Amniotic epithelial cell (primary cell): Measurements from ENCODE around the gene KIAA1217.

Experiments
- DNase-seq: peaks from one replicate; pipeline ENCODE4 v3.0.0-alpha.2; 2010; ENCODE audit warnings: low read depth

The KIAA1217 gene

DNA sequence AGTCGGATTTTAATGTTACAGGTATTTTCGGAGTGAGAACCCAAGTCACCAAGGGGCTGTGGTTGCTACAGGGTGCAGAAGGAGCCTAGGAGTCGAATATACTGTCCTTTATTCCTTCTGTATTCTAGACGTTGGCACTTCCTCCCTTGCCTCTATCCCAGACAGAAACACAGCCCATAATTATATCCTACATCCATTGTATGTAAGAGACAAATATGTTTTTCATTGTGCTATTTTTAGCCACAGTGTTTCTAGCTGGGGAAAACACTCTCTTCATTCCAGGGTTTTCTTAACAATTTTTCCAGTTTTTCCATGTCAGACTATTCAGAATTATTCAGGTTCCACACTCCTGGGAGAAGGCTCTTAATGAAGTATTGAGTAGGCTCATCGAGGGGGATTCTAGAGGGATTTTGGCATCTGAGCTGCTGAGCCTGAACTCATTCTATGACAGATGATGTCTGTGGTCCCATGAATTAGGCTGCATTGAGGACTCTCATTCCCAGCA lies 32.6 kb downstream of the KIAA1217 start:
- no peak for DNase-seq

DNA sequence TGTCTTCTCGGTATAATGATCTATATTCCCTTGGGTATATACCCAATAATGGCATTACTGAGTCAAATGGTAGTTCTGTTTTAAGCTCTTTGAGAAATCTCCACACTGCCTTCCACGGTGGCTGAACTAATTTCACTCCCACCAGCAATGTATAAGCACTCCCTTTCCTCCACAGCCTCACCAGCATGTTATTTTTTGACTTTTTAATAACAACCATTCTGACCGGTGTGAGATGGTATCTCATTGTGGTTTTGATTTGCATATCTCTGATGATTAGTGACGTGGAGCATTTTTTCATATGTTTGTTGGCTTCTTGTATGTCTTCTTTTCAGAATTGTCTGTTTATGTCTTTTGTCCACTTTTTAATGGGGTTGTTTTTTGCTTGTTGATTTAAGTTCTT lies 33.6 kb downstream of the KIAA1217 start:
- DNase-seq, result peak; percentile 66

DNA sequence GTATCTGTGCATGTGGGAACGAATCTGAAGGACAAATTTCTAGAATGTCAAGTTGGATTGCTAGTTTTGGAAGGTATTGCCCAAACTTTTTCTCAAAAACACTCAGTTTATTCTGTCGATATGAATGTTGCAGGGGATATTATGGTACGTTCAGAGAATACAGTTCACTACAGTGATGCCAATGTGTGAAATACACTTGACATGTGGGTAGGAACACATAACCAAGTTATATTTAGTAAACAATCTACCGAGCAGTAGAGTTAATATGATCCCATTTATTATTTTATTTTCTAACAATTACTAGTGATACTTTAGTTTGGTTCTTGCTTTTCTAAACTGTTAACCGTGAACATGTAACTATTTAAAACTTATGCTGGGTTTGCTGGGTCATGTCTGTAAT lies 37.4 kb downstream of the KIAA1217 start:
- no peak for DNase-seq

DNA sequence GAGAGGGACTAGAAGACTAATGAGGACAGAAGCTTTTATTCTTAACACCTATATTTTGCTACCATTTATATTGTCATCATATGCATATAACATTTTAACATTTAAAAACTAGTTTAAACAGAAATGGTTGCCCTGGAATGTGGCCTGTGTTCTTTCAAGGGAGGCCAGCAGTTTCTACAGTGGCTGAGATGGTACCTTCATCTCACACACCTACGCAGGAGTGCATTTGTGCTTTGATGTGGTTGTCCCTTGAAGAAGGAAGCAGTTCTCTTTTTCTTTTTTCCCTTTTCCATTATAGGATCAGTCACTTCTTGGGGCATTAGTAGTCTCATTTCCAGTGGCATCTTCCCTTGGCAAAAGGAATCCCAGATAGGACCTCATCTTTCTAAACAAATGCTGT lies 38.9 kb downstream of the KIAA1217 start:
- no peak for DNase-seq

DNA sequence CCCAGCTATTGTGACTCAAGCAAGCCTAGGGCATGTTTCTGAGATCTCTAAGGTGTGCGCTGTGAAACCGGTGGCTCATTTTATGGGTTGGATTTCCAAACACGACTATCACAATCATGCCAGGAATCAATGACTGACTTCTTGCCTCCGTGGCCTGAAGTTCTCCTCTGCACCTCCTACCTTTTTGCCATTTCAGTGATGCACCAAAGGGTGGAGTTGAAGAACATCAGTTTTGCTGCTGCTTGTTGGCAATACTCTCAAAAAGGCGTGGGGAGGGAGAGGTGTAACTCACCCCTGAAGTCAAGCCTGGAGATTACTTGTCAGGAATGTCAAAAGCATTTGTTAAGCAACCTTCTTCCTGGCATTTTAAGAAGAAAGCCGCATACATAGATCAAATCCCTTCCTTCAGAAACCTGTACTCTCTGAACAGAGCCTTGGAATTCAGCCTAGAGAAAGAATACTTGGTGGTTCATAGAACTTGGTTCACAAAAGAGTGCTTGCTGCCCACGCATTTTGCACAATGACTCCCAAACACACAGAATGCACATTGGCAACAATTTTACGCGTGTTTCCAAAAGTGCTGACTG lies 41.0 kb downstream of the KIAA1217 start:
- DNase-seq, result peak; percentile 100

DNA sequence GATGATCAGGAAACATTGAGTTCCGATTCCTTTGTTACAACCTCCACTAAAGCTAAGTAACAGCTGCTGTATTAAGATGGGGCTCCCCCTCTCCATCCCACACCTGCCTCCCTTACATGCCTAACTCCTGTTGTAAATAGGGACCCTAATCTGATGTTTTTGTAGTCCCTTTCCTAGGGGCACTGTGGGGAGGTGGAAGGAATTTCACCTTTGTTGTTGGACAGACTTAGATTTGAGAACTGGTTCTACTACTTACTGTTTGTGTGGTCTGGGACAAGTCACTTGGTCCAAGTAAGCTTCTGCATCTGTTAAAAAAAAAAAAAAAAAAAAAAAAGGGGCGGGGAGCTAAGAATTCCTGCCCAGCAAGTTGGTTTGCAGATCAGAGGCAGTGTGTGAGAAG lies 42.6 kb downstream of the KIAA1217 start:
- DNase-seq, result no peak

DNA sequence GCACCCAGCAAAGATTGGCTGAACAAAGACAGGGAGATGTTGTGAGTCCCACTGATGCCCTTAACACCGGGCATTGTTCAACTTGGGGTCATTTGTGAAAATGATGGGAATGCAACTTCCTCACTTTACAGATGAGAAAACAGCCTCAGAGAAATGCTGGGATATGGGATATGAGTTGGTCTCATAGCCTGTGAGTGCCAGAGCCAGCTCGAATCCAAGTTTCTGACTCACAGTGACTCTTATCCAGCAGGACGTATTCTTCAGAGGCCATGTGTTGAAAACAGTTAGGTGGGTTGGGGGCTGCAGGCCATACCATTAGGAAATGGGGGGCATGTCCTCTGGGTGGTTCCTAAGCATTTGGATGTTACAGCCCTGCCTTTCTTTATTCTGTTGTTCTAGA lies 45.2 kb downstream of the KIAA1217 start:
- DNase-seq, result peak; percentile 76

DNA sequence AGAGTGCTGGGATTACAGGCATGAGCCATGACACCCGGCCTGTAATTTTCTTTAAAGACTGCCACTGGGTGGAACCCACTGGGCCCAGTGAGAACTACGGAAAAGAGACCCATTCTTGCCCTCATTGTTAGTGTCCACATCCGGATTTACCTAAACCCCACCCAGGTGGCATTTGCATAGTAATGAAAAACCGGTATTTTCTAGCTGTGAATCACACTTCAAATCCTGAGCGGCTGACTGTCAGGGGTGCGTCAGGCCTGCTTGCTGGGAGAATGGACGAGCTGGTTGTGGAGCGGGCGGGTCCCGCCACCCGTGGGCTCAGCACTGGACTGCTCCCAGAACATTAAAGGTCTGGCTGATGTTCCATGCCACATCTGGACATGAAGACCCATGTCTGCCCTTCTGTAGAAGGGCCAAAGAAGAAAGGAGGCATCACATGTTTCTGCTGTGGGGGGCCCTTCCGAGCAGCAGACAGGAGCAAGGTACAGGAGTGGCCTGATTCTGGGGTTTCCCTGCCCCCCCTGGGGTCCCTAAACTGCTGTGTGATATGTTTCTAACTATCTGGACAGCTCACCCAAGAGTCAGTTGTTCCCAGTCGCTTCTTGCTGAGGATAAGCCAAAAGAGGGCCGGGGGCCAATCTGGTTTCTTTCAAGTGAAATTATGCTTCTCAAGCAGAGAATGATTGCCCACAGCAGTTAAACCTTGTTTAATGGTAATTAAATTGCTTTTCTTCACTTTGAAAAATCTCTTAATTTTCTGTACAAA lies 46.4 kb downstream of the KIAA1217 start:
- DNase-seq, result peak; percentile 65

DNA sequence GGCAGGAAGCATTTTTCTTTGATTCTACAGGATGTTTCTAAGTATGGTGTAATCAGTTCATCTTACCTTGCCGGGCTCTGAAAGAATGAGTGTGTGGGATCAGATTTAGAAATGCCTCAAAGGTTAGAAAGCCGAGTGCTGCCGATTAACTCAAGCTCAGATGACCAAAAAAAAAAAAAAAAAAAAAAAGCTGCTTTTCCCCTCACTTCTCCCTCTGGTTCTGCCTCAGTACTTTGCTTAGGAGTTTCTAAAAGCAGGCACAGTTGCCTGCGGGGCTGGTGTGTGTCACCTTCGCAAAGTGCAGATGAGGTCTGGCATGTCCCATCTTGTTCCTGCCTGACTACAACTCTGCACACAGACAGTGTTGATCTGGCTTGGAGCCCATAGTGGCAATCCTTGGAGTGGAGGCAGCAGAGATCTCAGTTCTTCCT lies 47.0 kb downstream of the KIAA1217 start:
- DNase-seq, result peak; percentile 72

DNA sequence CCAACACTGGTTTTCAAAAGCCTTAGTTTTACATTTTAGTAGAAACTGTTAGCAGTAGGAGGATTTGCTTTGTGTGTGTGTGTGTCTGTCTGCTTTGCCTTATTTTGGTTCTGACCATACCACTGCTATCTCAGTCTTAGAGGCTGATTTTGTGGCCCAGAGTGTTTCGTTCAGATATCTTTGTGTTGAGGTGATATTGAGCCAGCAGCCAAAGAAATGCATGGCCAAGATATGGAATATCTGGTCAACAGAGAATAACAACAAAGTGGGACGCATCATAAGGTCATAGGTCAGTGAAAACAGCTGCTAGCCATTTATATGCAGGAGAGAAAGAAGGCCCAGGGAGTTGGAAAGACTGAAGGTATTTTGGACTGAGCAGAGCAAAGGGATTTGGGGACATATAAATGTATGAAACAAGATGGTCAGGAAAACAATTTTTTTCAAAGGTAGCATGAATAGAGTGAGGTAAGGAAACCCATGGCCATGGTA lies 47.7 kb downstream of the KIAA1217 start:
- DNase-seq, result peak; percentile 36

DNA sequence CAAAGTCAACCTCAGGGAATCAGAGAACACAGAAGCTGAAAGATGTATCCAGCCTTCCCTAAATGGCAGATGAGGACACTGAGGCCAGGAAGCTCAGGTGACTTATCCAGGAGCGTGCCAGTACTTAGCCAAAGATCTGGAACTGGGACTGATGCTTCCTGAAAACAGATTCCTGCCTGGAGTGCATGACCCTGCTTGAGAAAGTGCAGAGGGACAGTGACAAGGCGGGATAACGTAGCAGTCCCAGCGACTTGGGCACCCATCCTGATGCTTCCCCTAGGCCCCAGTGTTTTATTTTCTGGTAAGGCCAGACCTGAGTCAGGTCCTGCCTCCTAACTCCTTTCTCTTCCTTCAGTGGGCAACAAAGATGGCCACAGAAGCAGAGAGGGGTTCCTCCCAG lies 48.6 kb downstream of the KIAA1217 start:
- DNase-seq, result no peak

DNA sequence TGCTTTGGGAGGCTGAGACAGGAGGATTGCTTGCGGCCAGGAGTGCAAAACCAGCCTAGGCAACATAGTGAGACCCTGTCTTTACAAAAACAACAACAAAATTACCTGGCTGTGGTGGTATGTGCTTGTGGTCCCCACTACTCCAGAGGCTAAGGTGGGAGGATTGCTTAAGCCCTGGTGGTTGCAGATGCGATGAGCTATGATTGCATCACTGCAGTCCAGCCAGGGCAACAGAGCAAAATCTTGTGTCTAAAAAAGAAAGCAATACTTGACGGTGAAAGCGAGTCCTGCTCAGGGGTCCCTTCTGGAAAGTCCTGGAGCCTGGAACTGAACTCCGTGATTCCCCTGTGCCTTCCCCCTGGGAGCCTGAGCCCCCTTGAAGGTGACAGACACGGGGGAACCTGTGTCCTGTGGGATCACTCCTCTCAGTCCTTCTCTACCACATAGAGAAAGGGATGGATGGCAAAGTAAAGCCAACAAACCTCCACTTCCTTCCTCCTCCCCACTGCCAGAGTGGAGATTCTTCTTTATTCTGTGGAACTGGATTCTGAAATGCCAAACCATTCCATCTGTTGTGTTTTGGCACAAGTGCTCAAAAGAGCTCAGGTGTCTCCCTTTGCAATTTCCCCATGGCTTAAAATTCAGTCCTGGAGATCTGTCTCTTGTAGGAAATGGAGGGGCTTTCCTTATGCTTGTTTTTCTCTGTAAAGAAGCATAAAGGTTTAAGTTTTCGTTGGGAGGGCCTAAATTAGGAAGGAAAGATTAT lies 50.6 kb downstream of the KIAA1217 start:
- peak; percentile 87 for DNase-seq

DNA sequence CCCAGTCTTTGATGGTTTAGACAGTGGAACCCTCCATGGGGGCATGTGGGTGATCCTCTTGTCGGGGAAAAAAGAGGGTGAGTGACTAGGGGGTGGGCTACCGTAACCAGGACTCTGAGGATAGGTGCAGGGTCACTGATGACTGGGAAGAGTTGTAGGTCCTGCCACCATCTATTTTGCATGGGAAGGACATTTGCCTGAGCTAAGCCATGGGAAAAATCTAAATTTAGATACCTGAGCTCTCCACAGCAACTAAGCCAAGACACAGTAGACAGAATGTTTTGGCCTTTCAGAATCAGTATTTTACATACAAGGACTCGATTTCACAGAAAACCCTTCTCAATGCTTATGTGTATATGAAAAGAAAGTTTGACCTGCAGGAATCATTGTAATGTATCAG lies 52.7 kb downstream of the KIAA1217 start:
- DNase-seq, result no peak

DNA sequence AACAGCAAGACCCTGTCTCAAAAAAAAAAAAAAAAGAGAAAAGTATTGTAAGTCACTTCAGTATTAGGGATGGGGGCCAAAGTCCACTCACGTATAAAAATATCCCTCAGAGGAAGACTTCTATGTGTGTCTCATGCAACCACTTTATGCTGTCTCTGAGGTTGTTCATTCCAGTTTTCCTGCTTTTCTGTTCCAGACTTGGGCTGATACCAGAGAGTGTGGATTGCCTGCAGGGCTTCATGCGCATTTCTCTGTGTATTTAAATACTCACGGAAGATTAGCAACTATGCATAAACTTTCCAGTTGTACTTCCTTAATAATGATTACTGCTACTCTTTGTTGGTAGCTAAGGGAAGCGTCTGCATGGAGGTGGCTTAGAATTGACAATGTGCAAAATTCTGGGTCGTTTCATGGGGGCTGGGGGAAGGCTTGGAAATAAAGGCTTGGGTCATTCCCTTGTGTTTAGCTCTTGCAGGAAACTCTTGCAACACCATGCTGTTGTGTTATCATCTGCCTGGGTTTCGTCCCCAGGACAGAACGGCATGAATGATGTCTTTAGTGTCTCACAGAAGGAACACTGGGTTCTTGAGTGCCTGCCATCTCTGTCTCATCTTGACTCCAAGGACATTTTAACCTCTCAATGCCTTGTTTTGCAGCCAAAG lies 54.1 kb downstream of the KIAA1217 start:
- peak; percentile 94 for DNase-seq

DNA sequence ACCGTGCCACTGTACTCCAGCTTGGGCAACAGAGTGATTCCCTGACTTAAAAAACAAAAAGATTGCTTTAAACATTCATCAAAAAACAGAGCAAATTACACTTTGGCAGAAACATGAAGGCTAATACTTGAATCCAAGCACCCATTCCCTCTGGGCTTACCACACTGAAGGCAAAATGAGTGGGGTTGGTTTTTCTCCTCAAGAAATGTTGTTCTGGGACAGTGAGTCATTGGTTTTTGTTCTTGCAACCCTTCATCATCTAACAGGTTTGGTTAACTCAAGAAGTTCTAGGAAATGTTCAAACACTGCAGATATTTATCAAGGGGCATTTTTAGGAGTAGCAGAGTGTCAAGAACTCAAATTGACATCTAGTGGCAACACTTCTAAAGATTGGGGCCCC lies 60.5 kb downstream of the KIAA1217 start:
- peak; percentile 73 for DNase-seq

DNA sequence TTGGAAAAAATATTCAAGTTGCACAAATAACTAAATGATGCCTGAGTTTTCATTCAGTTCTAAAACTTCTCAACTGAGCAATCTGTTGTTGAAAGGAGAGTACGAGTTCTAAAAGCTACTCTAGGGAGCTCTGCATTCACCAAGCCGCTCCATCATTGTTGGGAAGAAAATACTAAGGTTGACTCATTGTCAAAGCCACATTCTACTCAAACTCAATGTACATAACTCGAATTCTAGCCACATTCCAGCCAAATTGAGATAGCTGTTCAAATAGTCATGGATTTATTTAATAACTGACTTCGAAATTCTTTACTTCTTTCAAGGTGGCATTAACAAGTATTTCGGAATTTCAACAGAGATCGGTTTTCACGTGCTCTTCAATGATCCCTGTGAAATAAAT lies 63.4 kb downstream of the KIAA1217 start:
- DNase-seq, result peak; percentile 80

DNA sequence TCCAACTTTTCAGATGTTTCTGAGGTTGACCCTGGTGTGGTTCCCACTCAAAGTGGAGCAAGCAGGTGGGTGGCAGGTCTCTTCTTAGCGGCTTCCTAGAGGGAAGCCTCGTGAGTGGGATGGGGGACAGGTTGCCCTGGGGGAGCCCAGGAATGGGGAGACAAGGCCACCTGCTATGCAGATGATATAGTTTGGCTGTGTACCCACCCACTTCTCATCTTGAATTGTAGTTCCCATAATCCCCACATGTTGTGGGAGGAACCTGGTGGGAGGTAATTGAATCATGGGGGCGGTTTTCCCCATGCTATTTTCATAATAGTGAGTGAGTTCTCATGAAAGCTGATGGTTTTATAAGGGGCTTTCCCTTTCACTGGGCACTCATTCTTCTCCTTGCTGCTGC lies 68.3 kb downstream of the KIAA1217 start:
- DNase-seq, result no peak

DNA sequence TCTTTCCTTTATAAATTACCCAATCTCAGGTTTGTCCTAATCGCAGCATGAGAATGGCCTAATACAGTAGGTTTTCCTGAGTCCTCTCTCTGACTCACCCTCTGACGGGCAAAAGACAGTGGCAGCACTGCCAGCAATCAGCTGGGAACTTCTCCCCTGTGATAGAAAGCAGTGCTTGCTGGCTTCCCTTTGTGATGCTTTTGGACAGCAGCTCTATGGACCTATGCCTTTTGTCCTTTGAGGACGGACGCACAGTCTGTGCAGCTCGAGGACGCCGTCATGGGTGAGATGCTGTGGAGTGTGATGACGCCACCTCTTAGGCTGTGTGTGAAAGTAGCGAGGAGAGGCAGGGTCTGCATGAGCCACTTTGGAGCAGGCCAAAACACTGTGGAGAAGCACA lies 68.8 kb downstream of the KIAA1217 start:
- DNase-seq, result peak; percentile 97

DNA sequence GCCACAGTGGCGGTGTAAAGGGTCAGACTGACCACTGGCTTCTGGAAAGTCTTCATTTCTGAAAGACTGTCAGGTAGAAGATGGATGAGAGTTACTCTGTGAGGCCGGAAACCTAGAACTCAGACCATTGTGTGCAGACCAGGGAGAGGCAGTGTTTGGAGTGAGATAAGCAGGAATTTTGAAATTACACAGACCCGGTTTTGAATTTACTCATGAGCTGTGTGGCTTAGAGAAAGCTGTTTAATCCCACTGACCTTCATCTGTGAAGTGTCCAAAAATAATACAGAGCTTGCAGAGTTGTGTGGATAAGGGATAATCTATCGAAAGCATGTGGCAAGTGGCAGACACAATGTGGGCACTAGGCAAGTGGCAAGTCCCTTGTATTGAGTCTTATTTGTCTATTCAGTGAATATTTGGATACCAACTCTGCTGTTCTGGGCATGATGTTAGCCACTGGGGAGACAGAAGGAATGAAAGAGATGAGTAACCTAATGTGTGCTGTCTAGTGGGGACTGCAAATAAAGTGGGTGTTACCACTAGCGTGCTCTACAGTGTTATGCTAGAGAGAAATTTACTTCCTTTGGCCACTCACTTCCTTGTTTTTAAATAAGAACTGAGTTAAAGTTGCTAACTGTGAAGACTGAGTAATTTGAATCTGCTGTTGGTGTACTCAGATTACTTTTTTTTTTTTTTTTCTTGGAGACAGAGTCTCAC lies 69.4 kb downstream of the KIAA1217 start:
- DNase-seq, result peak; percentile 99

DNA sequence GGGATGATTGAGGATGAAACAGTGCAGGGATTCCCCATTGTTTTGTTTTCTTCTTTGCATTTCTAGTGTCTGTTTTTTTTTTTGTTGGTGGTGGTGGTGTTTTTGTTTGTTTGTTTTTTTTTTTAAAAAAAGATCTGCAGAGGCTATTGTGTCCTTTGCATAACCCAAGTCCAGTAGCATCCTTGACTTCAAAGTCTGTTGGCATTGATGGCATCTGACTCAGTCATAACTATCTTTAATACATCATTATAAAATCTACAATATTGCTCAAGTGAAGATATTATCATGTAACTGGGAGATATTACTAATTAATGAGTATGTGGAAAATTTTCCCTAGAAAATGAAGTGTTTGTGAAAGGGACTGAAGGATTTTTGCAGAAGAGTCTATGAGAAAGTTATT lies 70.2 kb downstream of the KIAA1217 start:
- peak; percentile 71 for DNase-seq

DNA sequence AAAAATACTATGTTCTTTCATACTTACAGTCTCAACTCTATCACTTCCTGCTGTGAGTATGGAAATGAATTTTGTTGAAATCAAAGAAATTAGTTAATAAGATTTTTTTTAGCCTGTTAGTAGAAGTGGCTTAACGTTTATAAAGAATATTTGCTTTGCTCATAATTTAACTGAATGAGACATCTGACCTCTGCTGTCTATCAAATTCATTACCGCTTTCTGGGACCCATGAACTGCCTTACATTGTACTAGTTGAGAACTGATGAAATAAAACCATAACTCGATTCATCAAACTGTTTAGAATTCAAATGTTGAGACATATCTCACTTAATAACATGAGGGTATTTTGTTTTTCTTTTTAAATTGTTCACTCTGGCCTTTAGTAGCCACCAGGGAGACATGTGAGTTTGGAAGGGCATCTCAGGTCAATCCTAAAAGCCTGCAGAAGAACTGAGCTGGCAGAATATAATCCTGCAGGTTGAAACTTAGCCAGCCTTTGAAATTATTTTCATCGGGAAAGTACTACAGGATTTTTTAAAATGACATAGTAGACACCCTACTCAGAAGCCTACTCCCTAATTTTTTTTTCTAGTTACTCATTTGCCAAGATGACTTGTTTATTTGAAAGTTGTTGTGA lies 78.7 kb downstream of the KIAA1217 start:
- no peak for DNase-seq
